GM12874 (cell line): ENCODE measurements around the gene HOXD13.

Source experiments
- CTCF ChIP-seq: IDR thresholded peaks from 2 replicates; pipeline ENCODE4 v1.5.1; 2011; ENCODE audit warnings: low read depth, mild to moderate bottlenecking, control low read depth, low read length, moderate library complexity; ENCODE audit not compliant: insufficient read depth

The HOXD13 gene

GRCh38 chr2:176117823-176118371 is 25.4 kb downstream of the HOXD13 start:
- TF ChIP-seq CTCF, result no peak

- TF ChIP-seq CTCF, result peak; percentile 51
Measured at GRCh38 chr2:176118601-176119339, 26.2 kb downstream of the HOXD13 start.

- TF ChIP-seq CTCF, result no peak
Measured at GRCh38 chr2:176120364-176121189, 28.1 kb downstream of the HOXD13 start.

GRCh38 chr2:176121190-176122051 is 28.9 kb downstream of the HOXD13 start:
- TF ChIP-seq CTCF, result no peak

- no peak for TF ChIP-seq CTCF
Measured at GRCh38 chr2:176122052-176122682, 29.6 kb downstream of the HOXD13 start.

- no peak for TF ChIP-seq CTCF
Measured at GRCh38 chr2:176122683-176123410, 30.3 kb downstream of the HOXD13 start, which contains the start of gene HOXD9. HOXD9 (plus strand) TSS chr2:176122719; CDS start chr2:176122769, 50 bp downstream.
